AG04450 (cell line): ENCODE results near the gene IMMP2L. TPM values are rescaled to one million over a fixed set of nuclear protein-coding genes. Genes with fewer than 3 reads are reported as not detected.

Source experiments
- CTCF ChIA-PET: fragments of 300-600, 350-600 bp; formaldehyde crosslinking; extraction: SDS; loops from one replicate; lab custom pipeline; 2022; ENCODE audit warnings: antibody characterized with exemption, inconsistent platforms; lab: Charles Lee
- POLR2A ChIA-PET: fragments of 350-600 bp; formaldehyde crosslinking; extraction: SDS; loops from one replicate; lab custom pipeline; 2021; ENCODE audit warnings: antibody characterized with exemption, inconsistent platforms; lab: Yijun Ruan, JAX
- DNase-seq: peaks from one replicate; pipeline ENCODE4 v3.0.0-alpha.2; 2011; ENCODE audit warnings: low read depth, low spot score
- H3K27ac ChIP-seq: one replicate; pipeline ENCODE4 v1.5.1; 2012; ENCODE audit warnings: low read depth, low read length, control low read depth
- H3K27me3 ChIP-seq: one replicate; pipeline ENCODE4 v1.6.0; 2012; ENCODE audit warnings: low read length; ENCODE audit not compliant: control insufficient read depth, insufficient read depth
- H3K4me3 ChIP-seq: 2 replicates; pipeline ENCODE4 v1.5.1; 2011; ENCODE audit warnings: mild to moderate bottlenecking, low read depth, low read length, control low read depth
- H3K9me3 ChIP-seq: 2 replicates; pipeline ENCODE4 v1.5.1; 2012; ENCODE audit warnings: low read length; ENCODE audit not compliant: control insufficient read depth, insufficient read depth
- CTCF ChIP-seq: IDR thresholded peaks from 2 replicates; pipeline ENCODE4 v1.5.1; 2011; ENCODE audit warnings: low read depth, low read length, control low read depth, inconsistent platforms
- polyA plus RNA-seq: library from polyadenylated mRNA; depleted of rRNA; stranded (reverse); fragments of >200 nt; gene quantifications from 2 replicates; pipeline ENCODE4 v1.2.3, GENCODE V29; 2011

Gene IMMP2L
- polyA plus RNA-seq, 1 experiment: 8.0 TPM

- ChIA-PET CTCF (no interaction called here), POLR2A (no interaction called here)
- Histone ChIP-seq H3K27ac (no peak overlapping the region), H3K4me3 (no peak overlapping the region), H3K27me3 (no peaks in the 10 kb centered on the region), H3K9me3 (no peaks in the 10 kb centered on the region)
- no peak for DNase-seq
- no peak for TF ChIP-seq CTCF
These were observed 44.7 kb downstream of the IMMP2L start for GRCh38 chr7:111517549-111517951.

GRCh38 chr7:111516612-111517011, 45.7 kb downstream of the IMMP2L start:
- CTCF ChIA-PET: no interaction called here
- no peak overlapping the region for H3K27ac ChIP-seq
- H3K9me3 ChIP-seq: no peaks in the 10 kb centered on the region
- no peak for TF ChIP-seq CTCF
- POLR2A ChIA-PET: no interaction called here
- H3K27me3 ChIP-seq: no peaks in the 10 kb centered on the region
- no peak overlapping the region for H3K4me3 ChIP-seq
- DNase-seq: no peak

- POLR2A ChIA-PET: no interaction called here
- no peaks in the 10 kb centered on the region for H3K9me3 ChIP-seq
- no peak overlapping the region for H3K4me3 ChIP-seq
- H3K27me3 ChIP-seq: no peaks in the 10 kb centered on the region
- CTCF ChIA-PET: no interaction called here
- no peak overlapping the region for H3K27ac ChIP-seq
- TF ChIP-seq CTCF: no peak
- no peak for DNase-seq
These were observed 48.7 kb downstream of the IMMP2L start for GRCh38 chr7:111513566-111513965.

- no peaks in the 10 kb centered on the region for H3K9me3 ChIP-seq
- H3K4me3 ChIP-seq: no peak overlapping the region
- DNase-seq: no peak
- CTCF ChIA-PET: interaction anchor here (0.7 kb wide), 1 partner anchor 519 kb away, joined by 3 read pairs; no protein-coding TSS in a partner anchor
- H3K27me3 ChIP-seq: no peaks in the 10 kb centered on the region
- TF ChIP-seq CTCF: no peak
- POLR2A ChIA-PET: no interaction called here
- no peak overlapping the region for H3K27ac ChIP-seq
These were observed 50.4 kb downstream of the IMMP2L start for GRCh38 chr7:111511845-111512244.

- no peaks in the 10 kb centered on the region for H3K9me3 ChIP-seq
- ChIA-PET POLR2A (no interaction called here), CTCF (interaction anchor here (1.2 kb wide), 1 partner anchor 12 kb away, joined by 3 read pairs; no protein-coding TSS in a partner anchor)
- DNase-seq: no peak
- TF ChIP-seq CTCF: no peak
- H3K27me3 ChIP-seq: no peaks in the 10 kb centered on the region
- H3K27ac ChIP-seq: no peak overlapping the region
- H3K4me3 ChIP-seq: no peak overlapping the region
These were observed 51.5 kb downstream of the IMMP2L start for GRCh38 chr7:111510584-111511378.
